HepG2 (cell line): ENCODE results near the gene PIM3. TPM values are rescaled to one million over a fixed set of nuclear protein-coding genes. Genes with fewer than 3 reads are reported as not detected.

Experiments
- ATF7-NPFF ChIP-seq: sonication (generic); formaldehyde crosslinking; IDR thresholded peaks from 2 replicates; pipeline ENCODE4 v1.8.1; 2023; ENCODE audit warnings: mild to moderate bottlenecking, low read depth, missing genetic modification reagents, moderate library complexity
- DMAP1 ChIP-seq: IDR thresholded peaks from 2 replicates; pipeline ENCODE4 v1.6.1; 2016
- FOXO1 ChIP-seq: sonication (generic); formaldehyde crosslinking; IDR thresholded peaks from 2 replicates; pipeline ENCODE4 v1.4.0; 2020; ENCODE audit warnings: missing genetic modification reagents
- HDAC6 ChIP-seq: fragments of 200-600 bp; sonication (generic); IDR thresholded peaks from 2 replicates; pipeline ENCODE4 v1.7.0; 2017; ENCODE audit warnings: mild to moderate bottlenecking, antibody characterized with exemption, low read length, low read depth
- HNF4G ChIP-seq, 2 experiments: sonication (generic) in 1 of 2; formaldehyde crosslinking in 1 of 2; IDR thresholded peaks; 2 replicates each; pipeline versions ENCODE4 v1.4.0 to v1.6.1; 2011 to 2020; ENCODE audit warnings: borderline replicate concordance in 2 of 2, low read depth in 2 of 2, mild to moderate bottlenecking in 2 of 2, low read length in 1 of 2, missing genetic modification reagents in 1 of 2, moderate library complexity in 1 of 2
- MATR3 ChIP-seq: sonication (generic); formaldehyde crosslinking; IDR thresholded peaks from 2 replicates; pipeline ENCODE4 v1.4.0; 2020; ENCODE audit warnings: missing genetic modification reagents
- PAF1 ChIP-seq: IDR thresholded peaks from 2 replicates; pipeline ENCODE4 v1.6.1; 2016; ENCODE audit warnings: missing genetic modification reagents, missing compliant biosample characterization
- PRPF4 ChIP-seq: fragments of 200-400 bp; formaldehyde crosslinking; IDR thresholded peaks from 2 replicates; pipeline ENCODE4 v1.6.1; 2016; ENCODE audit warnings: low read length, low read depth; ENCODE audit not compliant: poor library complexity, severe bottlenecking
- SAFB2 ChIP-seq: sonication (generic); formaldehyde crosslinking; IDR thresholded peaks from 2 replicates; pipeline ENCODE4 v1.5.1; 2020; ENCODE audit warnings: missing genetic modification reagents, low read depth, mild to moderate bottlenecking, borderline replicate concordance
- SIX1 ChIP-seq: sonication (generic); formaldehyde crosslinking; IDR thresholded peaks from 2 replicates; pipeline ENCODE4 v1.4.0; 2020; ENCODE audit warnings: missing genetic modification reagents, borderline replicate concordance
- ZBTB7A ChIP-seq: sonication (generic); formaldehyde crosslinking; IDR thresholded peaks from 2 replicates; pipeline ENCODE4 v1.8.0; 2022; ENCODE audit warnings: mild to moderate bottlenecking, missing genetic modification reagents
- ZFP36L2 ChIP-seq: sonication (generic); formaldehyde crosslinking; IDR thresholded peaks from 2 replicates; pipeline ENCODE4 v1.4.0; 2020; ENCODE audit warnings: missing genetic modification reagents
- ZNF24 ChIP-seq: fragments of 450-650 bp; IDR thresholded peaks from 2 replicates; pipeline ENCODE4 v1.6.1; 2017; ENCODE audit warnings: antibody characterized with exemption, mild to moderate bottlenecking
- ZNF335 ChIP-seq: sonication (generic); formaldehyde crosslinking; IDR thresholded peaks from 2 replicates; pipeline ENCODE4 v1.4.0; 2020; ENCODE audit warnings: missing genetic modification reagents
- ZNF34 ChIP-seq: sonication (generic); formaldehyde crosslinking; IDR thresholded peaks from 2 replicates; pipeline ENCODE4 v1.4.0; 2020; ENCODE audit warnings: mild to moderate bottlenecking, missing genetic modification reagents, borderline replicate concordance
- ZNF543 ChIP-seq: sonication (generic); formaldehyde crosslinking; IDR thresholded peaks from 2 replicates; pipeline ENCODE4 v1.4.0; 2020; ENCODE audit warnings: mild to moderate bottlenecking, missing genetic modification reagents
- ZNF563 ChIP-seq: sonication (generic); formaldehyde crosslinking; IDR thresholded peaks from 2 replicates; pipeline ENCODE4 v1.8.0; 2022; ENCODE audit warnings: mild to moderate bottlenecking, moderate library complexity, missing genetic modification reagents
- ZNF652 ChIP-seq: IDR thresholded peaks from 2 replicates; pipeline ENCODE4 v1.6.1; 2016; ENCODE audit warnings: low read depth, borderline replicate concordance
- ZNF75D ChIP-seq: sonication (generic); formaldehyde crosslinking; IDR thresholded peaks from 2 replicates; pipeline ENCODE4 v1.8.1; 2023; ENCODE audit warnings: missing genetic modification reagents, mild to moderate bottlenecking, borderline replicate concordance
- ZNF772 ChIP-seq: sonication (generic); formaldehyde crosslinking; IDR thresholded peaks from 2 replicates; pipeline ENCODE4 v1.5.0; 2020; ENCODE audit warnings: mild to moderate bottlenecking, missing genetic modification reagents
- ZNF83 ChIP-seq: sonication (generic); formaldehyde crosslinking; IDR thresholded peaks from 2 replicates; pipeline ENCODE4 v1.4.0; 2020; ENCODE audit warnings: missing genetic modification reagents, mild to moderate bottlenecking, borderline replicate concordance
- ZNF850 ChIP-seq: sonication (generic); formaldehyde crosslinking; conservative IDR thresholded peaks from 2 replicates; pipeline ENCODE4 v1.9.0; 2021; ENCODE audit warnings: mild to moderate bottlenecking, missing genetic modification reagents
- ZSCAN22 ChIP-seq: sonication (generic); formaldehyde crosslinking; IDR thresholded peaks from 2 replicates; pipeline ENCODE4 v1.4.0; 2020; ENCODE audit warnings: mild to moderate bottlenecking, missing genetic modification reagents
- ZSCAN29 ChIP-seq: sonication (generic); formaldehyde crosslinking; conservative IDR thresholded peaks from 2 replicates; pipeline ENCODE4 v1.4.0; 2020; ENCODE audit warnings: mild to moderate bottlenecking, missing genetic modification reagents
- polyA plus RNA-seq, 8 experiments: library from polyadenylated mRNA; depleted of rRNA in 3 of 8; stranded (reverse) in 7 of 8; unstranded in 1 of 8; fragments of >200 nt; fragmentation: Illumina TruSeq in 4 of 8; extraction: Trizol in 4 of 8; gene quantifications; 2 replicates each; pipeline versions ENCODE4 v1.2.1 to v1.2.3, GENCODE V29; 2011 to 2016; ENCODE audit warnings: low read depth in 4 of 8, missing spikeins in 1 of 8, mixed read lengths in 1 of 8; ENCODE audit not compliant: insufficient read depth in 1 of 8
- total RNA-seq, 5 experiments: library from RNA; depleted of rRNA; stranded (reverse); fragments of >200 nt; fragmentation: Illumina TruSeq; extraction: Trizol; gene quantifications; 2 replicates each; pipeline ENCODE4 v1.2.3, GENCODE V29; 2016; ENCODE audit warnings: low read depth in 1 of 5
- TF ChIP-seq, protein P1 (sequence below): sonication (generic); formaldehyde crosslinking; IDR thresholded peaks from 2 replicates; pipeline ENCODE4 v1.4.0; 2020; ENCODE audit warnings: low read depth, mild to moderate bottlenecking, missing genetic modification reagents
- TF ChIP-seq, protein P2 (sequence below): sonication (generic); formaldehyde crosslinking; IDR thresholded peaks from 2 replicates; pipeline ENCODE4 v1.8.0; 2022; ENCODE audit warnings: mild to moderate bottlenecking, missing genetic modification reagents
- TF ChIP-seq, protein P3 (sequence below): IDR thresholded peaks from 2 replicates; pipeline ENCODE4 v1.6.1; 2016; ENCODE audit warnings: missing genetic modification reagents, missing compliant biosample characterization

Gene PIM3
- total and polyA plus RNA-seq, 2 of the 13 experiments (the other 11 are each of a cell fraction or from before 2014, with no cell fraction given), result 21.6 to 31.2 TPM

DNA sequence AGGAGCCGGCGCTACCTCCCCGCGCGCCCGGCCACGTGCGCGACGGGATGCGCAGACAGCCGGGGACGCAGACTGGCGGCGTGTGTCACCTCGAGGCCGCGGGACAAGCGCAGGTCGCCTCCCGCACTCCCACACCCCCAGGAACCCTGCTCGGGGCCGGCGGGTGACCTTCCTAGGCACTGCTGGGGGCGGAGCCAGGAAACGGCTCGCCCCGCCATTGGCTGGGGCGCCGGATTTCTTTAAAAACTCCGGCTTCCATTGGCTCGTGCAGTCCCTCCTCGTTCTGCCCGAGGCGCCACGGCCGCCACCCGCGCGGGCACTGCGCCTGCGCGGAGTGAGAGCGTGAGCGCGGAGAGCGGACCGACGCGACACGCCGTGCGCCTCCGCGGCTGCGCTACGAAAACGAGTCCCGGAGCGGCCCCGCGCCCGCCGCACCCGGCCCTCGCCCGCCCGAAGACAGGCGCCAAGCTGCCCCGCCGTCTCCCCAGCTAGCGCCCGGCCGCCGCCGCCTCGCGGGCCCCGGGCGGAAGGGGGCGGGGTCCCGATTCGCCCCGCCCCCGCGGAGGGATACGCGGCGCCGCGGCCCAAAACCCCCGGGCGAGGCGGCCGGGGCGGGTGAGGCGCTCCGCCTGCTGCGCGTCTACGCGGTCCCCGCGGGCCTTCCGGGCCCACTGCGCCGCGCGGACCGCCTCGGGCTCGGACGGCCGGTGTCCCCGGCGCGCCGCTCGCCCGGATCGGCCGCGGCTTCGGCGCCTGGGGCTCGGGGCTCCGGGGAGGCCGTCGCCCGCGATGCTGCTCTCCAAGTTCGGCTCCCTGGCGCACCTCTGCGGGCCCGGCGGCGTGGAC lies at the start of gene PIM3 (continued):
- TF ChIP-seq ZNF772 (CRISPR knock-in tag) (peak; percentile 66; the same call in 1 of the 2 replicates), PAF1 (CRISPR knock-in tag) (no peak), ZNF563 (CRISPR knock-in tag) (peak; percentile 89), ZNF83 (CRISPR knock-in tag) (no peak), ZNF75D (CRISPR knock-in tag) (no peak), ZBTB7A (CRISPR knock-in tag) (no peak), ZFP36L2 (CRISPR knock-in tag) (no peak), ZSCAN29 (CRISPR knock-in tag) (peak; percentile 99), ZNF34 (no peak), ZNF543 (CRISPR knock-in tag) (0 out of 2 replicates have a peak, but pooled peaks have one; percentile 76), DMAP1 (CRISPR knock-in tag) (peak; percentile 88), PRPF4 (no peak), SIX1 (CRISPR knock-in tag) (no peak), SAFB2 (CRISPR knock-in tag) (peak; percentile 25; the same call in 1 of the 2 replicates), HNF4G (IDR thresholded peaks at IDR 0.05; ENCODE audit: borderline replicate concordance, low read depth, low read length) (peak; percentile 35; the same call in 1 of the 2 replicates), HNF4G (CRISPR knock-in tag; IDR thresholded peaks at IDR 0.05; ENCODE audit: borderline replicate concordance, low read depth) (no peak; the same call in 1 of the 2 replicates), ZNF335 (CRISPR knock-in tag) (no peak), HDAC6 (no peak), FOXO1 (peak; percentile 58), ZNF24 (no peak), ZNF850 (CRISPR knock-in tag) (no peak), ATF7-NPFF (CRISPR knock-in tag) (peak; percentile 50; the same call in 1 of the 2 replicates), ZNF652 (CRISPR knock-in tag) (no peak), MATR3 (no peak), ZSCAN22 (no peak)
- TF ChIP-seq, protein P1, sequence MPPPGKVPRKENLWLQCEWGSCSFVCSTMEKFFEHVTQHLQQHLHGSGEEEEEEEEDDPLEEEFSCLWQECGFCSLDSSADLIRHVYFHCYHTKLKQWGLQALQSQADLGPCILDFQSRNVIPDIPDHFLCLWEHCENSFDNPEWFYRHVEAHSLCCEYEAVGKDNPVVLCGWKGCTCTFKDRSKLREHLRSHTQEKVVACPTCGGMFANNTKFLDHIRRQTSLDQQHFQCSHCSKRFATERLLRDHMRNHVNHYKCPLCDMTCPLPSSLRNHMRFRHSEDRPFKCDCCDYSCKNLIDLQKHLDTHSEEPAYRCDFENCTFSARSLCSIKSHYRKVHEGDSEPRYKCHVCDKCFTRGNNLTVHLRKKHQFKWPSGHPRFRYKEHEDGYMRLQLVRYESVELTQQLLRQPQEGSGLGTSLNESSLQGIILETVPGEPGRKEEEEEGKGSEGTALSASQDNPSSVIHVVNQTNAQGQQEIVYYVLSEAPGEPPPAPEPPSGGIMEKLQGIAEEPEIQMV, result no peak
- TF ChIP-seq, protein P2, sequence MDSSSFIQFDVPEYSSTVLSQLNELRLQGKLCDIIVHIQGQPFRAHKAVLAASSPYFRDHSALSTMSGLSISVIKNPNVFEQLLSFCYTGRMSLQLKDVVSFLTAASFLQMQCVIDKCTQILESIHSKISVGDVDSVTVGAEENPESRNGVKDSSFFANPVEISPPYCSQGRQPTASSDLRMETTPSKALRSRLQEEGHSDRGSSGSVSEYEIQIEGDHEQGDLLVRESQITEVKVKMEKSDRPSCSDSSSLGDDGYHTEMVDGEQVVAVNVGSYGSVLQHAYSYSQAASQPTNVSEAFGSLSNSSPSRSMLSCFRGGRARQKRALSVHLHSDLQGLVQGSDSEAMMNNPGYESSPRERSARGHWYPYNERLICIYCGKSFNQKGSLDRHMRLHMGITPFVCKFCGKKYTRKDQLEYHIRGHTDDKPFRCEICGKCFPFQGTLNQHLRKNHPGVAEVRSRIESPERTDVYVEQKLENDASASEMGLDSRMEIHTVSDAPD (CRISPR knock-in tag), result no peak
- TF ChIP-seq, protein P3, sequence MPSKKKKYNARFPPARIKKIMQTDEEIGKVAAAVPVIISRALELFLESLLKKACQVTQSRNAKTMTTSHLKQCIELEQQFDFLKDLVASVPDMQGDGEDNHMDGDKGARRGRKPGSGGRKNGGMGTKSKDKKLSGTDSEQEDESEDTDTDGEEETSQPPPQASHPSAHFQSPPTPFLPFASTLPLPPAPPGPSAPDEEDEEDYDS (CRISPR knock-in tag), result peak; percentile 99
